Muscle layer of duodenum (tissue), 2 donors: ENCODE measurements around the gene DLL4.

Experiments
- H3K27ac ChIP-seq: one replicate; pipeline ENCODE4 v1.7.0; 2013; ENCODE audit warnings: mild to moderate bottlenecking, low read length
- H3K27me3 ChIP-seq: one replicate; pipeline ENCODE4 v1.7.0; 2013; ENCODE audit warnings: low read depth, mild to moderate bottlenecking, control low read depth, low read length
- H3K36me3 ChIP-seq, 2 donors: one replicate each; pipeline ENCODE4 v1.7.0; 2013; ENCODE audit warnings: low read length in 2 of 2, control low read depth in 1 of 2, mild to moderate bottlenecking in 1 of 2; ENCODE audit not compliant: insufficient read depth in 2 of 2, control insufficient read depth in 1 of 2
- H3K4me1 ChIP-seq, 2 donors: one replicate each; pipeline ENCODE4 v1.7.0; 2013; ENCODE audit warnings: low read length in 2 of 2, mild to moderate bottlenecking in 2 of 2, control low read depth in 1 of 2, moderate library complexity in 1 of 2; ENCODE audit not compliant: insufficient read depth in 2 of 2, control insufficient read depth in 1 of 2
- H3K4me3 ChIP-seq, 2 donors: one replicate each; pipeline ENCODE4 v1.7.0; 2013; ENCODE audit warnings: low read length in 2 of 2, low read depth in 1 of 2, mild to moderate bottlenecking in 1 of 2
- H3K9me3 ChIP-seq, 2 donors: one replicate each; pipeline ENCODE4 v1.7.0; 2013; ENCODE audit warnings: low read length in 2 of 2, control low read depth in 1 of 2, mild to moderate bottlenecking in 1 of 2; ENCODE audit not compliant: control insufficient read depth in 1 of 2
- donor health status: healthy.

Gene DLL4

GRCh38 chr15:40894681-40895448 lies 34.3 kb upstream of the DLL4 start:
- Histone ChIP-seq H3K4me1 (peaks cover 10 to 19% of the 10 kb centered on the region in 2 donors), H3K4me3 (peak overlapping the region; percentile 88 to 95), H3K9me3 (no peaks in the 10 kb centered on the region), H3K36me3 (peaks cover 14 to 21% of the 10 kb centered on the region in 2 donors), H3K27me3 (no peaks in the 10 kb centered on the region), H3K27ac (peak overlapping the region; percentile 89)

- Histone ChIP-seq H3K27ac (no peak overlapping the region), H3K4me1 (peaks cover 10 to 14% of the 10 kb centered on the region in 2 donors), H3K36me3 (peaks cover 27 to 49% of the 10 kb centered on the region in 2 donors)
Measured at GRCh38 chr15:40899536-40900207, 29.5 kb upstream of the DLL4 start.

GRCh38 chr15:40900256-40901052 lies 28.7 kb upstream of the DLL4 start:
- Histone ChIP-seq H3K27me3 (no peaks in the 10 kb centered on the region), H3K4me3 (no peak overlapping the region), H3K9me3 (no peaks in the 10 kb centered on the region), H3K27ac (no peak overlapping the region), H3K4me1 (peaks cover 5 to 9% of the 10 kb centered on the region in 2 donors), H3K36me3 (peaks cover 27 to 52% of the 10 kb centered on the region in 2 donors)

More at GRCh38 chr15:40899536-40900207, 29.5 kb upstream of the DLL4 start:
- no peaks in the 10 kb centered on the region for H3K27me3 ChIP-seq
- no peaks in the 10 kb centered on the region for H3K9me3 ChIP-seq
- no peak overlapping the region for H3K4me3 ChIP-seq

GRCh38 chr15:40901053-40901443 lies 28.1 kb upstream of the DLL4 start:
- H3K27ac ChIP-seq: no peak overlapping the region
- H3K4me1 ChIP-seq: peaks cover 0 to 9% of the 10 kb centered on the region in 2 donors
- peaks cover 25 to 49% of the 10 kb centered on the region in 2 donors for H3K36me3 ChIP-seq
- H3K4me3 ChIP-seq: no peak overlapping the region
- no peaks in the 10 kb centered on the region for H3K9me3 ChIP-seq
- no peaks in the 10 kb centered on the region for H3K27me3 ChIP-seq

GRCh38 chr15:40902605-40903561 lies 26.3 kb upstream of the DLL4 start:
- no peak overlapping the region for H3K4me3 ChIP-seq
- H3K27ac ChIP-seq: no peak overlapping the region
- no peaks in the 10 kb centered on the region for H3K27me3 ChIP-seq
- H3K9me3 ChIP-seq: no peaks in the 10 kb centered on the region
- peaks cover 24 to 47% of the 10 kb centered on the region in 2 donors for H3K36me3 ChIP-seq
- peaks cover 4 to 18% of the 10 kb centered on the region in 2 donors for H3K4me1 ChIP-seq

GRCh38 chr15:40904552-40905201 lies 24.5 kb upstream of the DLL4 start:
- Histone ChIP-seq H3K4me3 (no peak overlapping the region), H3K9me3 (no peaks in the 10 kb centered on the region), H3K27ac (no peak overlapping the region), H3K27me3 (no peaks in the 10 kb centered on the region), H3K4me1 (peaks cover 4 to 18% of the 10 kb centered on the region in 2 donors), H3K36me3 (peaks cover 13 to 33% of the 10 kb centered on the region in 2 donors)

GRCh38 chr15:40906091-40906990 lies 22.8 kb upstream of the DLL4 start:
- H3K9me3 ChIP-seq: no peaks in the 10 kb centered on the region
- peak overlapping the region; percentile 77 for H3K27ac ChIP-seq
- H3K4me3 ChIP-seq: peak overlapping the region; percentile 52 to 70
- H3K27me3 ChIP-seq: no peaks in the 10 kb centered on the region
- H3K4me1 ChIP-seq: peaks cover 4 to 18% of the 10 kb centered on the region in 2 donors
- peaks cover 9 to 19% of the 10 kb centered on the region in 2 donors for H3K36me3 ChIP-seq

GRCh38 chr15:40906991-40907802 lies 21.9 kb upstream of the DLL4 start:
- peak overlapping the region; percentile 77 for H3K27ac ChIP-seq
- peaks cover 9 to 19% of the 10 kb centered on the region in 2 donors for H3K36me3 ChIP-seq
- peaks cover 4 to 18% of the 10 kb centered on the region in 2 donors for H3K4me1 ChIP-seq
- H3K27me3 ChIP-seq: no peaks in the 10 kb centered on the region
- no peaks in the 10 kb centered on the region for H3K9me3 ChIP-seq
- H3K4me3 ChIP-seq: peak overlapping the region; percentile 52 to 70

- no peaks in the 10 kb centered on the region for H3K9me3 ChIP-seq
- H3K36me3 ChIP-seq: peaks cover 8 to 10% of the 10 kb centered on the region in 2 donors
- H3K4me3 ChIP-seq: no peak overlapping the region
- H3K27ac ChIP-seq: no peak overlapping the region
- no peaks in the 10 kb centered on the region for H3K27me3 ChIP-seq
- peaks cover 4 to 18% of the 10 kb centered on the region in 2 donors for H3K4me1 ChIP-seq
Measured at GRCh38 chr15:40908095-40908494, 21.0 kb upstream of the DLL4 start.
